Prostate gland (tissue), 2 donors: Measurements from ENCODE around the gene MMD2.

Experiments
- CTCF ChIP-seq, 4 experiments: fragments of 200-600 bp in 2 of 4; fragments of 450-650 bp in 2 of 4; sonication (generic) in 2 of 4; IDR thresholded peaks; 1 replicate in 3 of 4; 2 replicates in 1 of 4; pipeline ENCODE4 v1.5.1; 2016 to 2019; ENCODE audit warnings: antibody characterized with exemption in 4 of 4, mild to moderate bottlenecking in 2 of 4, moderate library complexity in 2 of 4
- POLR2A ChIP-seq: fragments of 450-650 bp; IDR thresholded peaks from one replicate; pipeline ENCODE4 v1.6.1; 2016; ENCODE audit warnings: antibody characterized with exemption, mild to moderate bottlenecking
- POLR2AphosphoS5 ChIP-seq: sonication (generic); formaldehyde crosslinking; IDR thresholded peaks from one replicate; pipeline ENCODE4 v1.6.1; 2017; ENCODE audit warnings: antibody characterized with exemption

- TF ChIP-seq POLR2AphosphoS5 (peak; percentile 54), POLR2A (no peak), CTCF (IDR thresholded peaks at IDR 0.05) (no peak)
These were observed 76.6 kb downstream of the MMD2 start for GRCh38 chr7:4882169-4883032.
